ENCODE results near the gene MRPL2.

GRCh38 chr6:43077981-43078511, 18.8 kb upstream of the MRPL2 start:
- TF ChIP-seq GATA2 (IDR thresholded peaks at IDR 0.05; ENCODE audit: low read depth, low read length) (no peak), GATA3 (IDR thresholded peaks at IDR 0.05; ENCODE audit: low read depth, low read length) (no peak)
